ENCODE measurements around the gene NHEJ1. TPM values are rescaled to one million over a fixed set of nuclear protein-coding genes. Genes with fewer than 3 reads are reported as not detected.

The NHEJ1 gene
- total and polyA plus RNA-seq, 3 experiments from 2014 or later: 22.4 to 26.3 (median 24.5) TPM

GRCh38 chr2:219089330-219089729 lies 71.3 kb downstream of the NHEJ1 start:
- H3K4me1 ChIP-seq (ENCODE audit: insufficient read depth, low read length): no peaks in the 10 kb centered on the region
- Mint-ChIP-seq H3K27me3 (no peaks in the 10 kb centered on the region), H3K4me3 (no peak overlapping the region), H3K9me3 (no peaks in the 10 kb centered on the region), H3K36me3 (peaks cover 6 to 30% (median 8%) of the 10 kb centered on the region in 3 donors), H3K27ac (no peak overlapping the region), H3K4me1 (peaks cover 10 to 13% (median 12%) of the 10 kb centered on the region in 3 donors)
- no peaks in the 10 kb centered on the region for H3K27me3 ChIP-seq (ENCODE audit: insufficient read depth, low read length, poor library complexity, severe bottlenecking)
- ChIA-PET POLR2A (interaction anchor here (0.6 kb wide), 1 partner anchor 98 kb away, joined by 3 read pairs; no protein-coding TSS in a partner anchor), CTCF (no interaction called here)
- H3K36me3 ChIP-seq (ENCODE audit: insufficient read depth, low read length): no peaks in the 10 kb centered on the region
- no peak overlapping the region for H3K27ac ChIP-seq (ENCODE audit: low read depth, low read length)
- no peak overlapping the region for H3K4me3 ChIP-seq (ENCODE audit: low read length)
- H3K9me3 ChIP-seq (ENCODE audit: low read length): no peaks in the 10 kb centered on the region
- no peak for DNase-seq

- Mint-ChIP-seq H3K27me3 (no peaks in the 10 kb centered on the region), H3K36me3 (peaks cover 6 to 19% (median 8%) of the 10 kb centered on the region in 3 donors), H3K27ac (no peak overlapping the region), H3K9me3 (no peaks in the 10 kb centered on the region), H3K4me1 (peaks cover 10 to 13% (median 12%) of the 10 kb centered on the region in 3 donors), H3K4me3 (no peak overlapping the region)
- H3K27me3 ChIP-seq (ENCODE audit: insufficient read depth, low read length, poor library complexity, severe bottlenecking): no peaks in the 10 kb centered on the region
- ChIA-PET POLR2A (no interaction called here), CTCF (interaction anchor here (1.0 to 1.6 kb wide), 2 partner anchors 13 to 32 kb away, joined by 3 read pairs; no protein-coding TSS in a partner anchor)
- DNase-seq: no peak
- H3K9me3 ChIP-seq (ENCODE audit: low read length): no peaks in the 10 kb centered on the region
- no peak overlapping the region for H3K27ac ChIP-seq (ENCODE audit: low read depth, low read length)
- no peak overlapping the region for H3K4me3 ChIP-seq (ENCODE audit: low read length)
- no peaks in the 10 kb centered on the region for H3K4me1 ChIP-seq (ENCODE audit: insufficient read depth, low read length)
- H3K36me3 ChIP-seq (ENCODE audit: insufficient read depth, low read length): no peaks in the 10 kb centered on the region
These were observed 72.8 kb downstream of the NHEJ1 start for GRCh38 chr2:219087848-219088247.

GRCh38 chr2:219087361-219087760 lies 73.3 kb downstream of the NHEJ1 start:
- Mint-ChIP-seq H3K27me3 (no peaks in the 10 kb centered on the region), H3K9me3 (no peaks in the 10 kb centered on the region), H3K27ac (no peak overlapping the region), H3K4me3 (no peak overlapping the region), H3K4me1 (peaks cover 10 to 13% (median 12%) of the 10 kb centered on the region in 3 donors), H3K36me3 (peaks cover 6 to 16% (median 8%) of the 10 kb centered on the region in 3 donors)
- H3K4me1 ChIP-seq (ENCODE audit: insufficient read depth, low read length): no peaks in the 10 kb centered on the region
- no peaks in the 10 kb centered on the region for H3K27me3 ChIP-seq (ENCODE audit: insufficient read depth, low read length, poor library complexity, severe bottlenecking)
- H3K9me3 ChIP-seq (ENCODE audit: low read length): no peaks in the 10 kb centered on the region
- ChIA-PET CTCF (interaction anchor here (1.3 to 1.6 kb wide), 2 partner anchors 8 to 14 kb away, joined by 3 read pairs; no protein-coding TSS in a partner anchor), POLR2A (no interaction called here)
- H3K36me3 ChIP-seq (ENCODE audit: insufficient read depth, low read length): no peaks in the 10 kb centered on the region
- no peak for DNase-seq
- H3K27ac ChIP-seq (ENCODE audit: low read depth, low read length): no peak overlapping the region
- H3K4me3 ChIP-seq (ENCODE audit: low read length): no peak overlapping the region

- H3K36me3 ChIP-seq (ENCODE audit: insufficient read depth, low read length): no peaks in the 10 kb centered on the region
- DNase-seq: no peak
- H3K4me3 ChIP-seq (ENCODE audit: low read length): no peak overlapping the region
- H3K36me3 Mint-ChIP-seq: peaks cover 6 to 16% (median 8%) of the 10 kb centered on the region in 3 donors
- H3K4me1 Mint-ChIP-seq: peaks cover 10 to 13% (median 12%) of the 10 kb centered on the region in 3 donors
- no peaks in the 10 kb centered on the region for H3K27me3 Mint-ChIP-seq
- H3K27ac Mint-ChIP-seq: no peak overlapping the region
- H3K9me3 ChIP-seq (ENCODE audit: low read length): no peaks in the 10 kb centered on the region
- no peak overlapping the region for H3K4me3 Mint-ChIP-seq
- H3K27ac ChIP-seq (ENCODE audit: low read depth, low read length): no peak overlapping the region
- no peaks in the 10 kb centered on the region for H3K4me1 ChIP-seq (ENCODE audit: insufficient read depth, low read length)
- no peaks in the 10 kb centered on the region for H3K27me3 ChIP-seq (ENCODE audit: insufficient read depth, low read length, poor library complexity, severe bottlenecking)
- CTCF ChIA-PET: interaction anchor here (1.3 kb wide), 1 partner anchor 9 kb away, joined by 3 read pairs; no protein-coding TSS in a partner anchor
- POLR2A ChIA-PET: no interaction called here
- no peaks in the 10 kb centered on the region for H3K9me3 Mint-ChIP-seq
These were observed 74.4 kb downstream of the NHEJ1 start for GRCh38 chr2:219086196-219086595.

GRCh38 chr2:219084791-219085190 lies 75.8 kb downstream of the NHEJ1 start:
- DNase-seq: no peak
- POLR2A ChIA-PET: no interaction called here
- Mint-ChIP-seq H3K36me3 (peaks cover 3 to 9% (median 5%) of the 10 kb centered on the region in 3 donors), H3K4me1 (peaks cover 10 to 13% (median 12%) of the 10 kb centered on the region in 3 donors), H3K9me3 (no peaks in the 10 kb centered on the region), H3K27me3 (no peaks in the 10 kb centered on the region), H3K27ac (peak overlapping the region in 1 of 8 donors; percentile 7), H3K4me3 (no peak overlapping the region)
- no peaks in the 10 kb centered on the region for H3K36me3 ChIP-seq (ENCODE audit: insufficient read depth, low read length)
- H3K4me3 ChIP-seq (ENCODE audit: low read length): no peak overlapping the region
- H3K9me3 ChIP-seq (ENCODE audit: low read length): no peaks in the 10 kb centered on the region
- no peak overlapping the region for H3K27ac ChIP-seq (ENCODE audit: low read depth, low read length)
- CTCF ChIA-PET: interaction anchor here (1.2 kb wide), 1 partner anchor 12 kb away, joined by 3 read pairs; no protein-coding TSS in a partner anchor
- no peaks in the 10 kb centered on the region for H3K27me3 ChIP-seq (ENCODE audit: insufficient read depth, low read length, poor library complexity, severe bottlenecking)
- H3K4me1 ChIP-seq (ENCODE audit: insufficient read depth, low read length): no peaks in the 10 kb centered on the region

GRCh38 chr2:219082332-219082958 lies 78.2 kb downstream of the NHEJ1 start:
- Histone ChIP-seq H3K4me1 (ENCODE audit: insufficient read depth, low read length) (no peaks in the 10 kb centered on the region), H3K36me3 (ENCODE audit: insufficient read depth, low read length) (peaks cover 3% of the 10 kb centered on the region), H3K27ac (ENCODE audit: low read depth, low read length) (no peak overlapping the region), H3K27me3 (ENCODE audit: insufficient read depth, low read length, poor library complexity, severe bottlenecking) (no peaks in the 10 kb centered on the region), H3K4me3 (ENCODE audit: low read length) (no peak overlapping the region), H3K9me3 (ENCODE audit: low read length) (no peaks in the 10 kb centered on the region)
- POLR2A ChIA-PET: no interaction called here
- H3K27me3 Mint-ChIP-seq: no peaks in the 10 kb centered on the region
- CTCF ChIA-PET: no interaction called here
- H3K9me3 Mint-ChIP-seq: no peaks in the 10 kb centered on the region
- peaks cover 10 to 13% (median 12%) of the 10 kb centered on the region in 3 donors for H3K4me1 Mint-ChIP-seq
- H3K4me3 Mint-ChIP-seq: no peak overlapping the region
- no peak overlapping the region for H3K27ac Mint-ChIP-seq
- DNase-seq: no peak
- H3K36me3 Mint-ChIP-seq: peaks cover 1 to 12% (median 5%) of the 10 kb centered on the region in 3 donors

- H3K9me3 Mint-ChIP-seq: no peaks in the 10 kb centered on the region
- ChIA-PET POLR2A (no interaction called here), CTCF (no interaction called here)
- peaks cover 9 to 10% (median 10%) of the 10 kb centered on the region in 3 donors for H3K4me1 Mint-ChIP-seq
- no peak overlapping the region for H3K4me3 ChIP-seq (ENCODE audit: low read length)
- no peaks in the 10 kb centered on the region for H3K9me3 ChIP-seq (ENCODE audit: low read length)
- no peak overlapping the region for H3K4me3 Mint-ChIP-seq
- H3K27ac Mint-ChIP-seq: peak overlapping the region in 1 of 8 donors; percentile 1
- H3K4me1 ChIP-seq (ENCODE audit: insufficient read depth, low read length): no peaks in the 10 kb centered on the region
- H3K27me3 Mint-ChIP-seq: no peaks in the 10 kb centered on the region
- no peak for DNase-seq
- no peak overlapping the region for H3K27ac ChIP-seq (ENCODE audit: low read depth, low read length)
- no peaks in the 10 kb centered on the region for H3K27me3 ChIP-seq (ENCODE audit: insufficient read depth, low read length, poor library complexity, severe bottlenecking)
- peaks cover 0 to 16% (median 9%) of the 10 kb centered on the region in 3 donors for H3K36me3 Mint-ChIP-seq
- H3K36me3 ChIP-seq (ENCODE audit: insufficient read depth, low read length): peaks cover 9% of the 10 kb centered on the region
These were observed 78.8 kb downstream of the NHEJ1 start for GRCh38 chr2:219081701-219082331.

GRCh38 chr2:219081096-219081495 lies 79.5 kb downstream of the NHEJ1 start:
- DNase-seq: no peak
- H3K4me3 Mint-ChIP-seq: no peak overlapping the region
- H3K27ac ChIP-seq (ENCODE audit: low read depth, low read length): no peak overlapping the region
- H3K4me1 ChIP-seq (ENCODE audit: insufficient read depth, low read length): no peaks in the 10 kb centered on the region
- H3K9me3 Mint-ChIP-seq: no peaks in the 10 kb centered on the region
- H3K36me3 Mint-ChIP-seq: peaks cover 0 to 24% (median 10%) of the 10 kb centered on the region in 3 donors
- H3K27me3 Mint-ChIP-seq: no peaks in the 10 kb centered on the region
- peak overlapping the region in 1 of 8 donors; percentile 1 for H3K27ac Mint-ChIP-seq
- H3K4me3 ChIP-seq (ENCODE audit: low read length): no peak overlapping the region
- H3K27me3 ChIP-seq (ENCODE audit: insufficient read depth, low read length, poor library complexity, severe bottlenecking): no peaks in the 10 kb centered on the region
- ChIA-PET CTCF (interaction anchor here (0.9 to 1.2 kb wide), 4 partner anchors 23 to 214 kb away, joined by 3 to 4 read pairs (median 3); no protein-coding TSS in a partner anchor), POLR2A (no interaction called here)
- peaks cover 13% of the 10 kb centered on the region for H3K36me3 ChIP-seq (ENCODE audit: insufficient read depth, low read length)
- H3K9me3 ChIP-seq (ENCODE audit: low read length): no peaks in the 10 kb centered on the region
- peaks cover 8 to 10% (median 10%) of the 10 kb centered on the region in 3 donors for H3K4me1 Mint-ChIP-seq

Measured in CD8-positive, alpha-beta memory T cell (primary cell).